Astrocyte (in vitro differentiated cells and primary cell): Measurements from ENCODE around the gene OTUB2.

Experiments
- EZH2 ChIP-seq: IDR thresholded peaks from 2 replicates; pipeline ENCODE4 v1.6.1; 2012; ENCODE audit warnings: mild to moderate bottlenecking, low read length, inconsistent platforms; ENCODE audit not compliant: insufficient read depth
- TF ChIP-seq, protein P1 (sequence below): IDR thresholded peaks from 2 replicates; pipeline ENCODE4 v1.5.1; 2011; ENCODE audit warnings: low read depth, mild to moderate bottlenecking, inconsistent platforms, low read length, moderate library complexity; ENCODE audit not compliant: insufficient read depth

GRCh38 chr14:94016446-94016976 lies 9.6 kb upstream of the OTUB2 start:
- TF ChIP-seq, protein P1, sequence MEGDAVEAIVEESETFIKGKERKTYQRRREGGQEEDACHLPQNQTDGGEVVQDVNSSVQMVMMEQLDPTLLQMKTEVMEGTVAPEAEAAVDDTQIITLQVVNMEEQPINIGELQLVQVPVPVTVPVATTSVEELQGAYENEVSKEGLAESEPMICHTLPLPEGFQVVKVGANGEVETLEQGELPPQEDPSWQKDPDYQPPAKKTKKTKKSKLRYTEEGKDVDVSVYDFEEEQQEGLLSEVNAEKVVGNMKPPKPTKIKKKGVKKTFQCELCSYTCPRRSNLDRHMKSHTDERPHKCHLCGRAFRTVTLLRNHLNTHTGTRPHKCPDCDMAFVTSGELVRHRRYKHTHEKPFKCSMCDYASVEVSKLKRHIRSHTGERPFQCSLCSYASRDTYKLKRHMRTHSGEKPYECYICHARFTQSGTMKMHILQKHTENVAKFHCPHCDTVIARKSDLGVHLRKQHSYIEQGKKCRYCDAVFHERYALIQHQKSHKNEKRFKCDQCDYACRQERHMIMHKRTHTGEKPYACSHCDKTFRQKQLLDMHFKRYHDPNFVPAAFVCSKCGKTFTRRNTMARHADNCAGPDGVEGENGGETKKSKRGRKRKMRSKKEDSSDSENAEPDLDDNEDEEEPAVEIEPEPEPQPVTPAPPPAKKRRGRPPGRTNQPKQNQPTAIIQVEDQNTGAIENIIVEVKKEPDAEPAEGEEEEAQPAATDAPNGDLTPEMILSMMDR, result no peak
- TF ChIP-seq EZH2, result no peak
